GM21528 (cell line): ENCODE data around the gene TRANK1.
A peak's percentile ranks its signal among the peaks of the same experiment; 100 is the strongest.
"Not testable (repeated sequence)": the region's sequence is repeated elsewhere in the genome, so short reads cannot be mapped to it uniquely, and the experiment has no call there.

ENCODE experiments used
- ATAC-seq: cut with Tn5 transposase; IDR thresholded peaks from one replicate; pipeline ENCODE4 v1.9.1; 2021; ENCODE audit warnings: mild to moderate bottlenecking, moderate library complexity; ENCODE audit not compliant: unreplicated experiment, low FRiP score

TRANK1 gene

DNA sequence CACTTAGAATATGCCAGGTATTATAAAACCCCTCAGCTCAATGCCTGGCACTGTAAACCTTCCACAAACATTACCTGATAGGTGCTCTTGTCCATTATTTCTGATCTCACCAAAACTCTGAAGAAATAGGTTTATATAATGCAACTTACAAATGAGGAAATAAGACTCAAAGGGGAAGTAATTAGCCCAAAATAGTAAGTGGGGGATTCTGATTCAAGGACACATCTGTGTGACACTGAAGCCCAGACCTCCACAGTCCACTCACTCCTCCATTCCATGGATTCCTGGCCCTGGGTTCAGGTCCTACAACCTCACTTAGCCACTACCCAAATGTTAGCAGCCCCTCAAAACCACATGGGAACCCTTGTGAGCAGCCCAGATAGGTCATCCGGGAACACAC is 49.9 kb downstream of the TRANK1 start:
- no peak for ATAC-seq

DNA sequence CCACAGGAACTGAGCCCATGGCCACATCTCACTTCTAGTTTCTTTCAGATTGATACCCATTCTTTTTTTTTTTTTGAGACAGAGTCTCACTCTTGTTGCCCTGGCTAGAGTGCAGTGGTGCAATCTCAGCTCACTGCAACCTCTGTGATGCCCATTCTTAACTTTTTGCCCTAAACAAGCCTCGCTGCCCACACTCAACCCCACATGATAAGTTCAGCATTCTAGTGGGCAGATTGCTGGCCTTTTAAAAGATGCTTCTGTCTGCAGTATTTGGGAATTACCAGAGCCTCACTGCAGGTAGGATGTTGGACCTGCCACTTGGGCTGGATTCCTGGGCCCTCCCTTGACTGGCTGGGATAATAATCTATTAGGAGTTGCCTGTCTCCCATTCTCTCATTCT is 51.0 kb downstream of the TRANK1 start:
- no peak for ATAC-seq

DNA sequence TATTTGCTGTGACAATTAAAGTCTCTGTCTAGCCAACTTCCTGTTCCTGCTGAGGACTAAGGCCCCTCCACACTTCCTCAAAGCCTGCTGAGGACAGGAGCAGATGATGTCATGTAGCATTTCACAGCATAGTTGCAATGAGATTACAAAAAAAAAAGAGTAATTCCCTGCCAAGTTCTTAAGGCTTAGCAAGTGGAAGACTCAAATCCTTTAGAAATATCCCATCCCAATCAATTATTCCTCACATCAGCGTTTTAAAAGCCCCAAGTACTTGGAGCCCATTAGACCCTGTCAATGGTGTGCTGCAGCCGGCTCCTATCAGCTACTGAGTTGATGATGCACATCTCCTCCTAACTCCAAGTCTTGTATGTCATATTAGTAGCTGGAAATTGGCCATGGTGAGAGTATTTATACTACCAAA is 51.7 kb downstream of the TRANK1 start:
- peak; percentile 55 for ATAC-seq

DNA sequence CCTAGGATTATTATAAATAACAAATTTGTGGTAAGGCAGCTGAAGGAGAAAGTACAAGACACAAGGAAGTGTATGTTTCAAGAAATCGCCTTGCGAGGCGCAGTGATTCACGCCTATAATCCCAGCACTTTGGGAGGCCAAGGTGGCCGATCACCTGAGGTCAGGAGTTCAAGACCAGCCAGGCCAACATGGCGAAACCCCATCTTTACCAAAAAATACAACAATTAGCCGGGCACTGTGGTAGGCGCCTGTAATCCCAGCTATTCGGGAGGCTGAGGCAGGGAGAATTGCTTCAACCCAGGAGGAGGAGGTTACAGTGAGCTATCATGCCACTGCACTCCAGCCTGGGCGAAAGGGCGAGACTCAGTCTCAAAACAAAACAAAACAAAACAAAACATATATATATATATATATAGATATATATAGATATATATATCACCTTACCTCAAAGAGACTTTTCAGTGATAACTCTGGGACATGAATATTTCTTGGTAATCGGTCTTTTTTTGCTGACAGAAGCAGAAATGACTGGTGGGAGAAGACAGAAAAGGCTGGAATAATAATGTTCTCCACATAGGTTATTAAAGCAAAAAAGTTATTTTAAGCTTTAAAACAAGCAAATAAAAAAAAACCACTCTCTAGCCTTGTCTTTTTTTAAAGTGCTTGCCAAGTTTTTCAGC is 52.3 kb downstream of the TRANK1 start:
- no peak for ATAC-seq

DNA sequence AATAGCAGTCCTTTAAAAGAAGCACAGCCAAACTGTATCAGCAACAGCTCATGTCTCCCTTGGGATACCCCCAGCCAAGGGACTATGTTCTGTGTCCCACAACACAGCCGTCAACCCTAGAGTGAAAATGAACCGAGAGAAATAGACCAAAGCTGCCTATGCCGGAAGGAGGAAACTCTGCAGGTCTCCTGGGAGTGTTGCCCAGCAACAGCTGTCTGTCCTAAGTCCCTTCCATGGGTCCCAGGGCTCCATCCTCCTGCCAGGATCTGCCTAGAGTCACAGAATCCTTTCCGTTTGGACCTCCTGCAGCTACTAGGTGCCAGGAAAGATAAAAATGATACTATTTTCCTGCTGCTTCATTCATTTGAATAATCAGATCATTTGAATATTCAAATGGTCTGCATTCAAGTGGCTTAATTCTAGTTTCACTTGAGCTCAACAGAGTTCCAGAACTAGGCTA is 53.1 kb downstream of the TRANK1 start:
- ATAC-seq: peak; percentile 75

DNA sequence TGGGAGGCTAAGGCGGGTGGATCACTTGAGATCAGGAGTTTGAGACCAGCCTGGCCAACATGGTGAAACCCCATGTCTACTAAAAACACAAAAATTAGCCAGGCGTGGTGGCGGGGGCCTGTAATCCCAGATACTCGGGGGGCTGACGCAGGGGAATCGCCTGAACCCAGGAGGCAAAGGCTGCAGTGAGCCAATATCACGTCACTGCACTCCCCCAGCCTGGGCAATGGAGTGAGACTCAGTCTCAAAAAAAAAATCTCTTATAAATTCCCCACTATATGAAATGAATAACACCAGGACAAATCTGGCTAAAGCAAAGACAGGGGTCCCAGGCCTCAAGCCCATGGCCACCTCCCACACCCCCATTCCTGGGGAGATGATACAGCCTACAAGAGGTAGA is 53.8 kb downstream of the TRANK1 start:
- ATAC-seq: not testable (repeated sequence)

DNA sequence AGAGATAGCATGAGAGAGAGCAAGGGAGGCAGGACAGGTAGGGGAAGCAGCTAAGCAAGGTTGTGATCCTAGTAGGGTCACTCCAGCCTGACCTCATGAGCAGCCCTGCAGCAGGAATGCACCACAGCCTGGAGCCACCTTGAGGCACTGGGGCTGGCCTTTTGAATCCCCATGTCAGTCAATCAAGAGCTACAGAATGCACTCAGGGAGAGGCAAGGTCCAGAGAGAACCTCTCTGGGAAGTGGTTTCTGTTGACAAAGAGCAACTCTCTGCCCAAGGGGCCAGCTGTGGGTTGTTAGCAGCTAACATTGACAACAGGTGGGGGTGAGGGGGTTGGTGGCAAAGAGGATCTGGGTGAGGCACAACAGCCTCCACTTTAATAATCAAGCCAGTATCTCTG is 54.6 kb downstream of the TRANK1 start:
- ATAC-seq: no peak

DNA sequence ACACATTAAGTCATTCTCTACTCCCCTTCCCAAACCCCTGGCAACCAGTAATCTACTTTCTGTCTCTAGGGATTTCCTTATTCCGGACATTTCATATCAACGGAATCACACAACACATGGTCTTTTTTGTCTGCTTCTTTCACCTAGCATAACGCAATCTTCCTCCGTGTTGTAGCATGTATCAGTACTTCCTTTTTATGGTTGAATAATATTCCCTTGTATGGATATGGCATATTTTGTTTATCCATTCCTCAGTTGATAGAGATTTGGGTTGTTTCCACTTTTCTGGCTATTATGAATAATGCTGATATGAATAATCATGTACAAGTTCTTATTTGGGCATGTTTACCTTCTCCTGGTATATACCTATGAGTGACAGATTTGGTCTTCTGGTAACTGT is 63.1 kb downstream of the TRANK1 start:
- no peak for ATAC-seq

DNA sequence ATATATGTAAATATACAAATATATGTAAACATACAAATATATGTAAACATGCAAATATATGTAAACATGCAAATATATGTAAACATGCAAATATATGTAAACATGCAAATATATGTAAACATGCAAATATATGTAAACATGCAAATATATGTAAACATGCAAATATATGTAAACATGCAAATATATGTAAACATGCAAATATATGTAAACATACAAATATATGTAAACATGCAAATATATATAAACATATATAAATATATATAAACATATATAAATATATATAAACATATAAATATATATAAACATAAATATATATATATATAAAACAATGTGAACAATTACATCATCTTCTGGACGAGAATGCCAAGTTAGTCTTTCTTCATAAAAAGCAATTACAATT is 65.0 kb downstream of the TRANK1 start:
- ATAC-seq: not testable (repeated sequence)

DNA sequence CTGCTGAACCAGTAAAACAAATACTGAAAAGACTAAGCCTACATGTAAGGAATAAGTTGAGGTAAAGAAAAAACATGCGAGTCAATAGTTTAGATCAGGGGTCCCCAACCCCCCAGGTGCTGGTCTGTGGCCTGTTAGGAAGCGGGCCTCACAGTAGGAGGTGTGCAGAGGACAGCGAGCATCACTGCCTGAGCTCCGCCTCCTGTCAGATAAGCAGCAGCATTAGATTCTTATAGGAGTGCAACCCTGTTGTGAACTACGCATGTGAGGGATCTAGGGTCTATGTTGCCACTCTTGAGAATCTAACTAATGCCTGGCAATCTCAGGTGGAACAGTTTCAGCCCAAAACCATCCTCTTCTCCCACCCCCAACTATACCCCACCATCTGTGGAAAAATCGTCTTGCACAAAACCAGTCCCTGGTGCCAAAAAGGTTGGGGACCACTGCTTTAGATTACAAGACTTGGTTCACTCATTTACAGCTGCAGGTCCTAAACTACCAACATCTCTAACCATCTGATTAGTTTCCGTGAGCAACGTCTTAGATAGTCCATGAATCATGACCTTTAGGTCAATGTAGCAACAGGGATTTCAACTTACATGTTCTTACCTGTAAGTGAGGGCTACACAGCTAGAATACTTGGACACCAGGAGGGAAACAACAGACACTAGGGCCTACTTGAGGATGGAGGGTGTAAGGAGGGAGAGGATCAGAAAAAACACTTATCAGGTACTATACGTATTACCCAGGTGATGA is 66.7 kb downstream of the TRANK1 start:
- ATAC-seq: no peak

DNA sequence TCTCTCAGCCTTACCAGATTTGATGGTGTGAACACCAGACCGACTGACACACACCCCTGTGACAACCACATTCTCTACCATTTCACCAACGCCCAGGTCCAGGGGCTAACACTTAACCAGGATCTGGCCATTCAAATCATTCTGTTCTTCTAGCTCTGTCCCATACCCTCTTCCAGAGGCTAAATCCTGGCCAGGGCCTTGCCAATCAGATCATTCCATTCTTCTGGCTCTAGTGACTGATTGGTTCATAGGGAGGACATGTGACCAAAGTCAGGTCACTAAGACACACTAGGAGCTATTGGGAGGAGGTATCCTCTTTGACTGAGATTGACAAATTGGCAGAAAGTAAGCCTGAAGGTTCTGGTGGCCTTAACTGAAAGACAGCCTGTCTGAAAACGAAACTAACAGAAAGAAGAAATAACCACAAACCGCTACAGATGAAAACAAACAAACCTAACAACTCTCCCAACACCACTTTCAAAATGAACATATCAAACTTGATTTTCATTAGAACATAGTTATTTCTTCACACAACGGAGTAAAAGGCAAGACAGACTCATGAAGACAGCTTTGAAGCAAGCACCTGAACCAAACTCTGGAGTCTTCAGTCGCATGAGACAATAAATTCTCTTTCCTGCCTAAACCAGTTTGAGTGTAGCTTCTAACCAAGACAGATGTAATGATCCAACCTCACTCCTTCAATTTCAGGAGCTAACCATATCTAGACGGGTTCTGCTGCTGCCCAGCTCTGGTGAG is 68.5 kb downstream of the TRANK1 start:
- peak; percentile 99 for ATAC-seq

DNA sequence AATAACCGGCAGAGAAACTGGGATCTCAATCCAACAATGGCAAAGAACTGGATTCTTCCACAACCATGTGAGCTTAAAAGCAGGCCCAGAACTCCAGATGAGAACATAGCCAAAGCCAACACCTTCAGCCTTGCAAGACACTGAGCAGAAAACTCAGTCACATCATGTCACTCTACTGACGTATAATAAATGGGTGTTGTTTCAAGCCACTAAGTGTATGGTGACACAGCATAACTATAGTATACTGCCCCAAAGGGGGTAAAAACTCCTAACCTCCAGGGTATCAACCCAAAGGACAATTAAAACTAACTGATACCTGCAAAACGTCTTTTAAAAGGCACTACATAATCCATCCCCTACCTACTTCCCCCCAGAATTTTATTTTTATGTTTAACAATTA is 69.5 kb downstream of the TRANK1 start:
- ATAC-seq: no peak

DNA sequence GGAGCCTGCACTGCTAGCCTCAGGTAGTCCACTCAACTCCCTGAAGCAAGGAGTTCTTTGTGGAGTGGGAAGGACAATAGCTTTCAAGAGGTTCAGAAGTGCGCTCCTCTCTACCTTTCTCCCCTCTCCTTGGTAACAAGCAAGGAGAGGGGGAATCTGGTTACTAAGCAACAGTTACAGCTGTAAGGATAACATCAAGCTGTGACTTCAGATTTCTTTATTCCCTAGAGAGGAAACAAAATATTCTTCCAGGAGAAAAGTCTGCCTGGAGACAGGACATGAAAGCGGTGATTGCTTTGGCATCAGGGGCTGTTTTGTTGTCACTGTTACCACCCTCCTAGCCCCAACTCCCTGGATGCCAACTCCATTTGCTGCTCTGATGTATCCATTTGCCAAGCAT is 70.4 kb downstream of the TRANK1 start:
- ATAC-seq: no peak

DNA sequence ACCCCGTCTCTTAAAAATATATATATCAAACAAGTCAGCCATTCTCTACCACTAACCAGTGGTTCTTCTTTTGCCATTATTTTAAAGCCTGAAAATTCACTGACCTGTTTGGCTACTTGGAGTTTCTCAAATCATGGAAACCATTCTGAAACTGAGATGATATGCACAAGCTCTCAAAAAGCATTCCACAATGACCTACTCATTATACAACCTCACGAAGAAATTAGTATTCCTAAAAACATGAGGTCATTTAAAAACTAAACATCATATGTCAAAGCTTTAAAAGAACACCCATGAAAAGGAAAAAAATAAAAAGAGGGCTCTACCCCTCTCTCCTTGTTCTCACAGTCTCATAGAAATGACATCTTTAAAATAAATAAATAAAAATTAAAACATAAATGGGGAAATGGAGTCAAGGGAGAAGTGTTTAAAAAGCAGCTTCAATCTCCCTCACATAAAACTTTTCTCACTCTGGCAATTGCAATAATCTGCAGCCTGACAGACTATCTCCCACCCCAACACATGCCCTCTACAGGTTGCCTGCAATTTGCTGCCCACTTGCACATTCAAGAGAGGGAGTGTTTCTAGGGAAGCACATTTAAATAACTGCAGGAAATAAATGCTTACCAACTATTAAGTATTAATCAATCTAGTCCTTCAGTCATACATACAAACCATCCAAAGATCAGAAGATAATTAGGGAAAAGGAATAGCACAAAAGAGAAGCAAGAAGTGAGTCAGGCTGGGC is 73.3 kb downstream of the TRANK1 start:
- no peak for ATAC-seq

DNA sequence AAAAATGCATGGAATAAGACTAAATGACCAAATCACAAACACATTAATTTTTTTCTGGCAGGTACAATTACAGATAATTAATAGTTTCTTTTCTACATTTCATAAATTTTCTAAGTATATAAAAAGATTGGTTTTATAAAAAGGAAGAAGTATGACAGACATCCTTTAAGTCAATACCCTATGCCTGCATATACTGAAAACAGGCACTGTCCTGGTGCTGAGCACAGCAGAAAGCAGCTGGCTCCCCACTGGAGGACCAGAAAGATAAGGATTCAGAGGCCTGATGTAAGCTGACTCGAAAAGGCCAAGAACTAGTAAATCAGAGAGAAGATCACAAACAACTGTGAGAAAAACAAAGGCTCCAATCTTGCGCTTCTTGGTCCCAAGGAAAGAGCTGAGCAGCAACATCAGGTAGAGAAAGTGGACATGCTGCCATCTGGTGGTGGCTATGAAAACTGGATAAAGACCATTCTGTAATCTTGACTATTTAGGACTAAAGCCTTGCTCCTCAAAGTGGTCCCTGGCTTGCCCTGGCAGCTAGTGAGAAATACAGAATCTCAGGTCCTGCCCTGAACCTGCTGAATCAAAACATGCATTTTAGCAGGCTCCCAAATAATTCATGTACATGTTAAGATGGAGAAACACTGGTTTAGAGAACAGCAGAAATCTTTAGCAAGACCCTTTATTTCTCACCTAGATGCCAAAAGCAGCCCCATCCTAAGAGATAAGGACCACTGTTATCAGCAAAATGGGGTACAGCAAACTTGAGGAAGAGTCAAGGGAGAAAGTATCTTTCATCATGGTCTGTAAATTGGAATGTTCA is 76.0 kb downstream of the TRANK1 start:
- peak; percentile 80 for ATAC-seq

DNA sequence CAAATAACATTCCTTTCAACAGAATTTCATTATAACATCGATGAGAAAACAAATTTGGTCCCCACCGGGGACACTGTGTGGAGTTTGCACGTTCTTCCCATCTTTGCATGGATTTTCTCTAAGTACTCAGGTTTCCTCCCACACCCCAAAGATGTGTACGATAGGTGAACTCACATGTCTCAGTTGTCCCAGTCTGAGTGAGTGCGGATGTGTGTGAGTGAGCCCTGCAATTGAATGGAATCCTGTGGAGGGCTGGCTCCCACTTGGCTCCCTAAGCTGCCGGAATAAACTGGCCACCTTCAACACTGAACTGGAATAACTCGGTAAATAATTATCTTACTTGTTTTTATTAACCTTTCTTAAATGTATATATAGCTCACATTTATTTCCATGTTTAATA is 77.0 kb downstream of the TRANK1 start:
- ATAC-seq: no peak

DNA sequence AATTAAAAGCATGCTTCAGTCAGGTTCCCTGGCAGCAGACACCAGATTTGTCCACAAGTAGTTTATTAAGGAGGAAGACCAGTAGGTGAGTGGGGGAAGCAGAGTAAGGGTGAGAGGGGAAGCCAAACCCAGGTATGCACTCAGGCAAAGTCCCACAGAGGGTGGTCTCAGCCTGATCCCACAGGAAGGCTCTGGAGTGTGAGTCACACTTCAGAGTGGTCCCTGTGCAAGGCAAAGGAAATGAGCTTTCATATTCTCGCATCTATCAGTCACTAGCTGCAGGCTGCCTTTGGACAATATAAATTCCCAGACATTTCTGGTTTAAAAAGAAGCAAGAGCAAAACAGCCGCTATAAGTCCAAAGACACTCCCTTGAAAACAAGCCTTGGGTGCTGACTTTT is 78.5 kb downstream of the TRANK1 start:
- ATAC-seq: no peak

DNA sequence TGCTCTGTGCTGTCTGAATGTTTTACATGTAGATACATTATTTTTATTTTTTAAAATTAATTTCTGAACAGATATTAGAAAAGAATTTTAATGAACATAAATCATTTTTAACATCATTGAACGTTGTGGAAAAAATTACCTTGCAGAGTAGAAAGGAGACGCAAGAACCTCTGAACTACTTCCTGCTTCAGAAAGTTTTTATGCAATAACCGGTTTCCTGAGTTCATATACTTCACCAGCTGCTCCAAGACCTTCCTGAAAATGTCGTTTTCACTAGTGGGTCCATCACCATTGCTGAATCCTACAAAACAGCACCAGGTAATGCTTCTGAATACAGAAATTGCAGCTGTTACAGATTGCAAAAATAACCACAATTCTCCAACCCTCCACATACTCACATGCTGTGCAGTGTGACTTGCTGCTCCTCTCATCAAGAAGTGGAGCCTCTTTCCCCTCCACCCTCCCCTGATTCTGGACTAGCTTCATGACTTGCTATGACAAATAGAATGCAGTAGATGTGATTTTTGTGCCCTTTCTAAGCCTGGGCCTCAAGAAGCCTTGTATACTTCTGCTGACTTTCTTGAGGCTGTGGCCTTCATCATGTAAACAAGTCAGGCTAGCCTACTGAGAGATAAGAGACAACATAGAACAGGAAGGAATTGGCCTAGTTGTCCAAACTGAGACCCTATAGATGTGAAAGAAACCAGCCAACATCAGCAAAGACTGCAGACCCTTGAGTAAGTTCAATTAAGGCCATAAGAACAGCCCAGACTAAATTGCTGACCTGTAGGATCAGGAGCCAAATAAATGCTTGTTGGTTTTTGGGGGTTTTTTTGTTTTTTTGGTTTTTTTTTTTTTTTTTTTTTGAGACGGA is 80.4 kb downstream of the TRANK1 start:
- ATAC-seq: no peak
